Osteocyte (in vitro differentiated cells): ENCODE measurements around the gene ARHGAP36. TPM values are rescaled to one million over a fixed set of nuclear protein-coding genes. Genes with fewer than 3 reads are reported as not detected.

Experiments used
- DNase-seq: peaks from one replicate; pipeline ENCODE4 v3.0.0; 2021; ENCODE audit warnings: mixed read lengths; ENCODE audit not compliant: unreplicated experiment; ENCODE audit errors: extremely low spot score
- H3K27ac Mint-ChIP-seq: one replicate; pipeline ENCODE4 v1.8.0; 2021; ENCODE audit warnings: mild to moderate bottlenecking, mixed read lengths; ENCODE audit not compliant: unreplicated experiment
- H3K27me3 Mint-ChIP-seq: one replicate; pipeline ENCODE4 v1.8.0; 2021; ENCODE audit warnings: mixed read lengths; ENCODE audit not compliant: unreplicated experiment
- H3K36me3 Mint-ChIP-seq: one replicate; pipeline ENCODE4 v1.8.0; 2021; ENCODE audit warnings: mixed read lengths; ENCODE audit not compliant: unreplicated experiment
- H3K4me1 Mint-ChIP-seq: one replicate; pipeline ENCODE4 v1.8.0; 2021; ENCODE audit warnings: mixed read lengths; ENCODE audit not compliant: unreplicated experiment
- H3K4me3 Mint-ChIP-seq: one replicate; pipeline ENCODE4 v1.8.0; 2021; ENCODE audit warnings: mild to moderate bottlenecking, moderate library complexity, mixed read lengths; ENCODE audit not compliant: unreplicated experiment
- H3K9me3 Mint-ChIP-seq: one replicate; pipeline ENCODE4 v1.8.0; 2021; ENCODE audit warnings: mixed read lengths; ENCODE audit not compliant: unreplicated experiment
- long read RNA-seq: library from polyadenylated mRNA; unstranded; transcript quantifications from one replicate; pipeline ENCODE4 v2.0.0, GENCODE V29; 2021
- total RNA-seq: library from RNA; stranded (reverse); gene quantifications from 2 replicates; pipeline ENCODE4 v1.2.1, GENCODE V29; 2021
- TF ChIP-seq, protein P1 (sequence below): fragments of 200-600 bp; sonication (generic); IDR thresholded peaks from 2 replicates; pipeline ENCODE4 v1.5.0; 2021; ENCODE audit warnings: antibody characterized with exemption, mild to moderate bottlenecking, moderate library complexity

ARHGAP36 gene, protein sequence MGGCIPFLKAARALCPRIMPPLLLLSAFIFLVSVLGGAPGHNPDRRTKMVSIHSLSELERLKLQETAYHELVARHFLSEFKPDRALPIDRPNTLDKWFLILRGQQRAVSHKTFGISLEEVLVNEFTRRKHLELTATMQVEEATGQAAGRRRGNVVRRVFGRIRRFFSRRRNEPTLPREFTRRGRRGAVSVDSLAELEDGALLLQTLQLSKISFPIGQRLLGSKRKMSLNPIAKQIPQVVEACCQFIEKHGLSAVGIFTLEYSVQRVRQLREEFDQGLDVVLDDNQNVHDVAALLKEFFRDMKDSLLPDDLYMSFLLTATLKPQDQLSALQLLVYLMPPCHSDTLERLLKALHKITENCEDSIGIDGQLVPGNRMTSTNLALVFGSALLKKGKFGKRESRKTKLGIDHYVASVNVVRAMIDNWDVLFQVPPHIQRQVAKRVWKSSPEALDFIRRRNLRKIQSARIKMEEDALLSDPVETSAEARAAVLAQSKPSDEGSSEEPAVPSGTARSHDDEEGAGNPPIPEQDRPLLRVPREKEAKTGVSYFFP
- total RNA-seq: not detected in 2 replicates
- long read RNA-seq: 0 reads

DNA sequence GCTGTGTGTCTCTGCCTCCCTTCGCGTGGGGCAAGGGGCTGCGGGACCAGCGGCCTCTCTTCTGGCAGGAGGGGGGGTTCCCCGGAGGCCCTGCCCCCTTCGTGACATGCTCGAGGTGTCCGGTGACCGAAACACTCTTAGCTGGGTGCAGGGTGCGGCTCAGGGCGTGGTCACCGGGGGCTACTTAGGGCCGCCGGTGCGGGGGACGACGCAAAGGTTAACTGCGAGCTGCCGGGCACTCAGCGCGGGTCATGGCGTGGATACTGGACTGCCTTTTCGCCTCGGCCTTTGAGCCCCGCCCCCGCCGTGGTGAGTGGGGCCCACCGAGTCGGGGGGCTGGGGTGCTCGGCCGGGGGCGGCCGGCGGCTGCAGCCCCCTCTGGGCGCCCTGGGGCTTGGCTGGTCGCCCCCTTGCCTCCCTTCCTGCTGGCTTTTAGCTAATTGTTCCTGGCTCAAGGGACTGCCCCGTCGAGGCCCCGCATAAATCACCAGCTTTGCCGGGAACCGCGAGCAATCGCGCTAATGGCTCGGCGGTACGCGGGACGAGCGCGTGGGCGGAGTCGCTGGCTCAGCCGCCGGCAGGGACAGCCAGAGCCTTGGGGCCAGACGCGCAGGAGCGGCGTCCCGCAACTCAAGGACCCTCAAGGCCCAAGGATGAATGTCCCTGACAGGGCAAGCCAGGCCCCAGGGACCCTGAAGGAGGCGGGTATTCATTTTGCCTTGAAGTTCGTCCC is at the start of gene ARHGAP36:
TSS of gene ARHGAP36 (plus strand) at position 211 of the 733 bp plus-strand sequence. CDS start 23,320 bp downstream, outside the sequence.
- TF ChIP-seq, protein P1, sequence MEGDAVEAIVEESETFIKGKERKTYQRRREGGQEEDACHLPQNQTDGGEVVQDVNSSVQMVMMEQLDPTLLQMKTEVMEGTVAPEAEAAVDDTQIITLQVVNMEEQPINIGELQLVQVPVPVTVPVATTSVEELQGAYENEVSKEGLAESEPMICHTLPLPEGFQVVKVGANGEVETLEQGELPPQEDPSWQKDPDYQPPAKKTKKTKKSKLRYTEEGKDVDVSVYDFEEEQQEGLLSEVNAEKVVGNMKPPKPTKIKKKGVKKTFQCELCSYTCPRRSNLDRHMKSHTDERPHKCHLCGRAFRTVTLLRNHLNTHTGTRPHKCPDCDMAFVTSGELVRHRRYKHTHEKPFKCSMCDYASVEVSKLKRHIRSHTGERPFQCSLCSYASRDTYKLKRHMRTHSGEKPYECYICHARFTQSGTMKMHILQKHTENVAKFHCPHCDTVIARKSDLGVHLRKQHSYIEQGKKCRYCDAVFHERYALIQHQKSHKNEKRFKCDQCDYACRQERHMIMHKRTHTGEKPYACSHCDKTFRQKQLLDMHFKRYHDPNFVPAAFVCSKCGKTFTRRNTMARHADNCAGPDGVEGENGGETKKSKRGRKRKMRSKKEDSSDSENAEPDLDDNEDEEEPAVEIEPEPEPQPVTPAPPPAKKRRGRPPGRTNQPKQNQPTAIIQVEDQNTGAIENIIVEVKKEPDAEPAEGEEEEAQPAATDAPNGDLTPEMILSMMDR: no peak
- no peak for DNase-seq
- Mint-ChIP-seq H3K4me3 (no peak within 1 kb of the TSS), H3K36me3 (no peaks in the 10 kb centered on the region), H3K4me1 (no peaks in the 10 kb centered on the region), H3K27ac (no peak within 1 kb of the TSS), H3K27me3 (peaks cover 28% of the 10 kb centered on the region), H3K9me3 (no peaks in the 10 kb centered on the region)

DNA sequence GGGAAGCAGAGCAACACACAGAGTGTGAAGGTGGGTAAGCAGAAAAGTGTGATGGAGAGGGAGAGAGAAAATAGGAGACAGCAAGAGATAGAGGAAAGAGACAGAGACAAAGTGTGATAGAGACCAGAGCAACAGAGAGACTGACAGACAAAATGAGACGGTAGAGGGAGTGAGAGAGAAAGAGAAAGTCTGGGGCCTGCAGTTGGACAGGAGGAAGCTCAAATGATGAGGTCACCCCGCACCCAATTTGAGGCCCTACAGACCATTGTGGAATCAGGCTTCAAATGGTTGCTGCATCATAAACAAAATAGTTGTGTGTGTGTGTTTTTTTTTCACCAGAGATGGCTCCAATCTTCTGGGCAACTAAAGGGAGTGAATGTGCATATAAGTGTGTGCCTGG is 48.0 kb upstream of the ARHGAP36 start:
- H3K27me3 Mint-ChIP-seq: no peaks in the 10 kb centered on the region
- no peaks in the 10 kb centered on the region for H3K4me1 Mint-ChIP-seq
- no peak overlapping the region for H3K4me3 Mint-ChIP-seq
- no peak overlapping the region for H3K27ac Mint-ChIP-seq
- H3K36me3 Mint-ChIP-seq: no peaks in the 10 kb centered on the region
- no peak for DNase-seq
- no peaks in the 10 kb centered on the region for H3K9me3 Mint-ChIP-seq
- TF ChIP-seq, protein P1: no peak

GRCh38 chrX:131025336-131025735 is 32.8 kb upstream of the ARHGAP36 start:
- no peaks in the 10 kb centered on the region for H3K4me1 Mint-ChIP-seq
- peaks cover 2% of the 10 kb centered on the region for H3K27me3 Mint-ChIP-seq
- TF ChIP-seq, protein P1: no peak
- H3K27ac Mint-ChIP-seq: no peak overlapping the region
- no peak overlapping the region for H3K4me3 Mint-ChIP-seq
- H3K9me3 Mint-ChIP-seq: no peaks in the 10 kb centered on the region
- DNase-seq: no peak
- no peaks in the 10 kb centered on the region for H3K36me3 Mint-ChIP-seq

DNA sequence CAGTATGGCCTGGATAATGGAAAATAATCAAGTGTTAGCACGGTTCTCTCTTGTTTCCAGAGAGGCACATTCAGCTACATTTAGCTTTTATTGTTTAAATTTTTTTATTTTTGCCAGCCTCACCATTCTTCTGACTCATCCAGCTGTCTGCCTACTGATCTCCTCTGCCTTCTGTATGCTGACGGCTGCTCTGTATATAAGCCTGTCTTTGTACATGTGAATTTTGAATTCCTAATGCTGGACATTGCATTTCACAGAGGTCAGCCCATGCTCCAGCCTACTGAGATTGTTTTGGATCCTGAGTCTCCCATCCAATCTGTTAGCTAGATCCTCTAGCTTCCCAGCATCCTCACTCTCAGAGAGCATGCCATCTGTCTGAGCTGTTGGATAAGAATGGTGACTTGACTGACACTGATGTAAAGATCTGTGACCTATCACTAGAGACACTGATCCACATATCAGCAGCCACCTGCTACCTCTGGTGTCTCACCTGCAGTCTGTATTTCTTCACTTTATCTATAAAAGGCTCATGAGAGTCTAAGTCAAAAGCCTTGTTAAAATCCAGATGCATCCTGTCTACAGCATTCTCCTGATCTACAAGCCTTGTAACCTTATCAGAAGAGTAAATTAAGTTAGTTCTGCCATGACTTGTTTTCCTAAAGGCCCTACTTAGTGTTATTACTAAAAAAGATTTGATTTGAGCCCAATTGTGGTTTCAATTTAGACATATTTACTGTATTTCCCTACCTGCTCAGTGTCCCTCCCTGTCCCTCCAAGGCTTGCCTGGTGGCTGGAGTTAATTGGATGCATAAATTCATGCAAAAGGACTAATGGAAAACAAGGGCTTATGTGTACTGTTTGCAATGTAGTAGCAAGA is 25.6 kb upstream of the ARHGAP36 start:
- no peaks in the 10 kb centered on the region for H3K4me1 Mint-ChIP-seq
- TF ChIP-seq, protein P1: no peak
- H3K4me3 Mint-ChIP-seq: no peak overlapping the region
- DNase-seq: no peak
- peaks cover 2% of the 10 kb centered on the region for H3K27me3 Mint-ChIP-seq
- no peak overlapping the region for H3K27ac Mint-ChIP-seq
- H3K9me3 Mint-ChIP-seq: no peaks in the 10 kb centered on the region
- H3K36me3 Mint-ChIP-seq: no peaks in the 10 kb centered on the region
